Hematopoietic multipotent progenitor cell treated with erythropoietin and hydrocortisone succinate and interleukin-3 and kit ligand, for 15 days (in vitro differentiated cells): ENCODE data around the gene OTOP2.
A peak's percentile ranks its signal among the peaks of the same experiment; 100 is the strongest.
"Not testable (repeated sequence)": the region's sequence is repeated elsewhere in the genome, so short reads cannot be mapped to it uniquely, and the experiment has no call there.

Source experiments
- DNase-seq: peaks from one replicate; pipeline ENCODE4 v3.0.0-alpha.2; 2015; ENCODE audit warnings: low spot score

Gene OTOP2

DNA sequence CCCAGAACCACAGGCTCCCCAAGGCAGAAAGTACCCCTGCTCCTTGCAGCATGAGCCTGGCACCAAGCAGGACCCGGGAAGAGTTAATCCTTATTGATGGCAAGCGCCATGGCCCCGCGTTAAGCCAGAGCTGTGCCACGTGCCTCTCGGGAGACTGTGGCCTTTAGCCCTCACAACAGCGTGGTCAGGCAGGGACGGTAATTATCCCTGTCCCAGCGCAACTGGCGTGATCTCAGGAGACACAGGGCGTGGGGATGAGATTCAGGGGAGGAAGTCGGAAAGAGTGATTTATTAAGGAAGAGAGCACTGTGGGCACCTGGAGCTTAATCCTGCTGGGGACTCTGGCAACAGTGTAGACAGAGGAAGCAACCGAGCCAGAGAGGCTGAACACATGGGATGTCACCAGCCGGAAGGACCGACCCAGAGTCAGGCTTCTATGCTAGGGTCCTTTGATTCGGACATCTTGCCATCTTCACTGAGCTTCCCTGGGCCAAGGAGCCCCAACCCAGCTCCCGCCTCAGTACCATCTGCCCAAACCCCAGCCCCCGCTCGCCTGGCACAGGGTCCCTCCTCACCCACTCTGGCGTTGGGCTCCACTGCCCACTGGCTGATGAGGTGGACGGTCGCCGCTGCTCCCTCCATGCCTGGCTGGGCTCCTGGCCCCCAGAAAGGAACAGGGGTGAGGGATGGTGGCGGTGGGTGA is 28.5 kb downstream of the OTOP2 start:
- no peak for DNase-seq

DNA sequence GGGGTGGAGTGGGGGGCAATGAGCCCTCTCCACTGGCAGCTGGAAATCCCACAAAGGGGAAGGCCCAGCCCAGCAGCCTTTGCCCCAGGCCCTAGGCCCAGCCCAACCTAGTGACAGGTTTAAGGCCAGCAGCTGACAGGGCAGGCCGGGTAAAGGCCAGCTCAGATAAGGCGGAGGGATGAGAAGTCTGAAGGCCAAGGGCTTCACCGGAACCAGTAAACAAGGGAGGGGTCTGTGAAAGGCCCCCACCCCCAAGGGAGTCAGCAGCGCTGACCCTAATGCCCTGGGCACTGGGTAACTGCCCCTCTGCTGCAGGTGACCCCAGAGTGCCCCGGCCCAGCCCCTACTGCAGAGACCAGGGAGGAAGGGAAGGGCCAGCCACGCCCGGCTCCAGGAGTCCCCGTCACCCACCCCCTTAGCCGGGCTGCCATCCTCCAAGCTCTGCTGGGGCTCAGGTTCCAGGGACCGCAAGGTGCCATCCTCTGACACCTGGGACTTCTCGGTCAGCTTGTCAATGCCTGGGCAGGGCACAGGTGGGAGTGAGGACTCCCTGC is 29.1 kb downstream of the OTOP2 start:
- no peak for DNase-seq

DNA sequence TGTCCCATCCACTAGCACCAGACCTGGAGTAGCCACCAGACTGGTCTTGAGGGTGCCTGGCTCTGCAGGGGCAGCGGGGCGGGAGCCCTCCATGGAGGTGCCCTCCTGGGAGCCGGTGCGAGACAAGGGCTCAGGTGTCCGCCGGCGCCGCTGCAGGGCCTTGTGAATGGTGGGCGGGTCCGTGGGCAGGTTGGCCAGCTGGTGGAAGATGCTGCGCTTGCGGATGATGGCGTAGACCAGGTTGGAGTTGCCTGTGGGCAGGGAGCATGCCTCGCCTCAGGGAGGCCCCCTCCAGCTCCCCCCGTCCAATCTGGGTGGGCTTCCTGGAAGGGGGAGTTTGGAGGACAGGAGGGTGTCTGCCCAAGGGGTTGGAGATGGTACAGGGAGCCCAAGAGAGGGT is 30.0 kb downstream of the OTOP2 start:
- DNase-seq = no peak

DNA sequence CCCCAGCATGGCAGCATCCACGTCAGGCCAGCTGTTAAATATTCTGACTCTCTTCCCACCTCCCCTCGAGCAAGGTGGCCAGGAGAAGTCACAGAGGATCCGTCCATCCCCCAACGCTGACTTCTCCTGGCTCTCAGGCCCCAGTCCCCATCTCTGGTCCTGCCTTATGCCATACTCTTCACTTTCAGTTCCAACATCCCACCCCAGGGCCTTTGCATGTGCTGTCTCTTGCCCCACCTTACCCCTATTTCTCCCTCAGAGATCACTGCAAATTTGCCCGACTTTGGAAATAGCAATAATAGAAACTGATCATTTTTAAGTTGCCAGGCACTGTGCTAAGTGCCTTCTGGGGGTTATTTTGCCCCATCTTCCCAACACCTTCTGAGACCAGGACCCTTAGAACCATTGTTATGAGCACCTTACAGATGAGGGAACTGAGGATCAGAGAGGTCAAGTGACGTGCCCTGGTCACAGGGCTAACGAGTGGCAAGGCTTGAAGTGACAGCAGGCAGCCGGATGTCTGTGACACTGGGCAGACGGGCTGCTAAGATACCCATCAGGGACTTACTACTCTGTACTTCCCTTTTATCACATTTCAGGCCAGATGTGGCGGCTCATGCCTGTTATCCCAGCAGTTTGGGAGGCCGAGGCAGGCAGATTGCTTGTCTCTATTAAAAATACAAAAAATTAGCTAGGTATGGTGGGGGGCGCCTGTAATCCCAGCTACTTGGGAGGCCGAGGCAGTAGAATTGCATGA is 30.8 kb downstream of the OTOP2 start:
- no peak for DNase-seq

DNA sequence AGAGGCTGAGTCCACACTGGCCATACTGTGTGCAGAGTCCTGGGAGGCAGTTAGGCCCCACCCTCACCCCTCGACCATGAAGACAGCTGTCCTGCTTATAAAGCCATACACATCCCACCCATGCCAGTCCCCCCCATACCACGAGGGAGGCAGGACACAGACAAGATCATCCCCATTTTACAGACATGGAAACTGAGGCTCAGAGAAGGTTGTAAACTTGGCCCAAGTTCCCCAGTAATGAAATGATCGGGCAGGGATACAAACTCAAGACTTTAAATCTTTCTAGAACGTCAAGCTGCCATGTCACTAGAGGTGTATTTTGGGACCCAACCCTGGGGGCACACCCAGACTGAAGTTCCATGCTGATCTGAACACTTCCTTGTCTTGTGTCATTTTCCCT is 32.0 kb downstream of the OTOP2 start:
- no peak for DNase-seq

DNA sequence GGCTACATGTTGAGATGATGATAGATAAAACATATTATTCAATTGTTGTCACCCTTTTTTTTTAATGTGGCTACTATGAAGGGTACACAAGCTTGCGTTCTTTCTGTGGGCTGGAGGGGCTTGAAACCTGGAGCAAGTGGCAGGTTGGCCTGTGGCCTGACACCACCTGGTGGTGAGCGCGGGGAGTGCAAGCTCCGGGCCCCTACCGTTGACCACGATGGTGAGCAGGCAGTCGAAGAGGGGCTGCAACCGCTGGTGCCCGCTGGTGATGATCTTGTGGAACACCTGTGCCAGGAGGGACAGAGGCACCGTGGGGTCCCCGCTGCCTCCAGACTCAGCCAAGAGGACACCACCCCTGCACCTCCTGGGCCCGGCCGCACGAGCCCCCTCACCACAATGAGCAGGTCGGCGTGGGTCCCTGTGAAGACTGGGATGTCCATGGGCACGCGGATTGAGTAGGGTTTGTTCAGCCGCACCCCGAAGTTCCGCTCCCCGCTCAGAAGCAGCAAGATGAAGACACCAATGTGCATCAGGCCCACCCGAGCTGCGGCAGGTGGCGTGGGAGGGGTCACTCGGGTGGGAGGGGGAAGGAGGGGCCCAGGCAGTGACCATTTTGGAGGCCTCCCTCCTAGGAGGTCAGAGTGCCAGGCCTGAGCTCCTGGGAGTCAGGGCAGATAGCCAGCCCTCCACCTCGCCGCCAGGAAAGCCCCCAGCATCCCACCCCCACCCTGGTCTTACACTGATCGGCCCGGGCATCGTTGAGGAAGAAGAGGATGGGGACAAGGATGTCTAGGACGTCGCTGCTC is 34.1 kb downstream of the OTOP2 start:
- DNase-seq = peak; percentile 69

DNA sequence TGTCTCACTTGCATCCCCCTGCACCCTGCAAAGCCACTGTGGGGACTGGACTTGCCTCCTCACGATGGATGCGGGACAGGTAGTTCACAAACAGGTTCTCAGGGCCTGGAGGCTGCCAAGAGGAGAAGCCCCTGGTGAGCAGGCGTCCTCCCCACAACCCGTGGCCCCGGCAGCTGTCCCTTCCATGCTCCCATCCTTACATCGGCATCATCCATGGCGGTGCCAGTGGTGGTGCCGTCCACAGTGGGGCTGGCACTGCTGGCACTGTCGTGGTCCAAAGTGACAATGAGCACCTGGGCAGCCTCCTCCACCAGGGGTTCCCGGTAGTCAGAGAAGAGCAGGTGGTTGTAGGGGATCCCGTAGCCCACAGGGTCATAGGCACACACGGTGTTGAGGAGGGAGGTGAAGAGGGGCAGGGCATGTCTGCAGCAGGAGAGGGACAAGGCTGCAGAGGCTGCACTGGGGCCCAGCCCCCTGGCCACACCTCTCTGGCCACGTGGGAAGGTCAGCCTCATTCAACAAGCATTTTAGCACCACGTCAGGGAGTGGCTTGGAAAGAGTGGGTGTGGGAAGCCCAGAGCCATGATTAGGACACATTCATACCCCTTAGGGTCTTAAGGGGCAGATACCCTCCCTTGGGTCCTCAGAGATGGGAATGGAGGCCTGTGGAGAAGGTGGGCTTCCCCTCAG is 35.9 kb downstream of the OTOP2 start:
- no peak for DNase-seq

DNA sequence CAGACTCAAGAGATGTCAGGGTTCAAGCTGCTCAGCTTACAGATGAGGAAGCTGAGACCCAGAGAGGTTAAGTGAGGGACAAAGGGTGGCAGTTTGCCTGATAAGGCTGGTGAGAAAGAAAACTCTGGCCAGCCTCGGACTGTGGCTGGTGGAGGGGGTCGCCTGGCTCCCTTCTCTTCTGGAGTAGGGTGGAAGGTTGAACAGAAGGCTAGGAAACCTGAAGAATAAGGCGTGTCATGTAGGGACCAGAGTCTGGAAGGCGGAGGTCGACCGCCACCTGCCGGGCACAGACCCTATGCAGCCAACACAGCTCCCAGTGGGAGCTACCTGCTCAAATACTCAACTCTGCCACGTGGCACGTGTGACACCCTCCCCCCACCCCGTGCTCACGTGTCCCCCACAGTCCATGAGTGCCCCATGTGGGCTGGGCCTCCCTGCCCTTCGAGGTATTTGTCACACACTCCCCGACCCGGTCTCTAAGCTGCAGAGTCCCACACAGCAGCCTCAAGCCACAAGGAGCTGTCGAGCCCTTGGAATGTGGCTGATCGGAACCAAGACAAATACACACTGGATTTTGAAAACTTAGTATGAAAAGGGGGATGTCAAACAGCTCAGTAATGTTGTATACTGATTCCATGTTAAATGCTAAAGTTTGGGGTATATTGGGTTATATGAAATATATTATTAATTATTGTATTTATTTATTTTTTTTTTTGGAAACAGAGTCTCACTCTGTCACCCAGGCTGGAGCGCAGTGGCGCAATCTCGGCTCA is 36.7 kb downstream of the OTOP2 start:
- peak; percentile 51 for DNase-seq

DNA sequence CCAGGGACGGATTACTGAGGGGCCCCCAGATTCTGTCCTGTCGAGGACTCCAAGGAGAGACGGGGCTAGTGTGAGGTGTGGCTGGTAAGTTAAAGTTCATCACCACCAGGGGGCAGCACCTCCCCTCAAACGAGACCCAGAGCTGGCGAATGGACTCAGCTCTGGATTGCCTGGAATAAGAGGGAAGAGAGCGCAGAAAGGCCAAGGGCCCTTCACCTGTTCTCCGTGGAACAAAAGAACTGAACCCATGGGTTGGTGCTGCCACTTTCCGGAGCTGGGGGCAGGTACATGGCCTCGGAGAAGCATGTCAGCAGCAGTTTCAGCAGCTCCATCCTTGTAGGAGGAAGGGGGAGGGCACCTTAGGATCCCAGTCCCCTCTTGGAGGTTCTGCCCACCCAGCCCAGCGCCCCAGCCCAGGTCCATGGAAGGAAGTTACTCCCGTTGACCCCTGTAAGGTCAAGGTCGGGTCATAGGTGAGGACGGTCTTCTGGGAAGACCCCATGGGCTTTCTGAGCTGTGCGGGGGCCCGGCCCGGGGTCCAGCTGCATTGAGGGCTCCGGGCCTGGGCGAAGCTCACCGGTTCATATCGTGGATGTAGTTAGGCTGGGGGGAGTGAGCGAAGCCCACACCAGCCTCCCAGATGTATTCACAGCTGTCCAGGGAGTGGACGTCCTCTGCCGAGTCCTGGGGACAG is 37.7 kb downstream of the OTOP2 start:
- DNase-seq = peak; percentile 84

DNA sequence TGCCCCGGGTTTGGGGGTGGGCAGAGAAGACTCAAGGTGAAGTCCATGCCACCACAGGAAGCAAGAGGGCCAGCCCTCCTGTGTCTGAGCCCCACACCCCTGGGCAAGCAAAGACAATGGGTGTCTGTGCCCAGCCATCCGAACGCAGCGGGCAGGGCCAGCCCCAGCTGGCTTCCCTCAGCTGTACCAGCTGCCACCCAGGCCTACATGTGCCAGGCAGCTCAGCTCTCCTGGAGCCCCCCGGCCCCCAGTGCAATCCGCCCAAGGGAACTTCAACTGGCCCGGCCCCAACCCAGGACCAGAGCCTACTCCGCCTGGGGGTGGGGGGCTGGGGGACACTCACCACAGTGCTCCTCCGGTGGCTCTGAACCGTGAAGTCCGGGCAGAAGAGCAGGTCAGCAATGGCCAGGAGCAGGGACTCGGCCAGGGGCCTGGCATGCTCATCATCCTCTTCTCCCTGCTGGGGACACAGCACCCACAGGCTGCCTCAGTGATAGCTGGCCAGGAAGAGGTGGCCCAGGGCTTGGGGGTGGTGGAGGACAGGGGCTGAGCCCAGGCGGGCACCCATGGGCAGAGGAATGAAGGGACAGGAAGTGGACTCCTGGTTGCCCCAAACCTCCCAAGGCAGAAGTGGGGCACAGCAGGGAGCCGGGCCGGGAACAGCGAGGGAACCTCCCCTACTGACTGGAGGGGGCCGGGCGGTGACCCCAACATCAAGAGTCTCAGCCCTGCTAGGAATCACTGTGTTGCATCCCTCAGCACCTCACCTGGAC is 38.7 kb downstream of the OTOP2 start:
- no peak for DNase-seq

DNA sequence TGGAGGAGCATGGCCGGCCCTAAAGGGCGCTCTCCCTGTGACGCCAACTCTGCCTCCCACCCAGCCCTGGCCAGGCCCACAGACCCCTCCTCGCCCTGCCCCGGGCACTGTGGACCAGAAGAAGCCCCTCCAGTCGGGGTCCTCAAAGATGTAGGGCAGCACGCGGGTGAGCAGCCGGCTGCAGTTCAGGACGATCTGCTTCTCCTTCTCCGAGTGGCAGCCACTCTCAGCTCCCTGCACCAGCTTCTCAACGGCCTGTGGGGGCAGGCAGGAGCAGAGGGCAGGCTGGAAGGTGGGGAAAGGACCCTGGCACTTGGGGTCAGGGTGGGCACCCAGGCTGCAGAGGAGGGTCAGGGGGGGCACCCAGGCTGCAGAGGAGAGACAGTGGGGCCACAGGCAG is 39.6 kb downstream of the OTOP2 start:
- DNase-seq = no peak

DNA sequence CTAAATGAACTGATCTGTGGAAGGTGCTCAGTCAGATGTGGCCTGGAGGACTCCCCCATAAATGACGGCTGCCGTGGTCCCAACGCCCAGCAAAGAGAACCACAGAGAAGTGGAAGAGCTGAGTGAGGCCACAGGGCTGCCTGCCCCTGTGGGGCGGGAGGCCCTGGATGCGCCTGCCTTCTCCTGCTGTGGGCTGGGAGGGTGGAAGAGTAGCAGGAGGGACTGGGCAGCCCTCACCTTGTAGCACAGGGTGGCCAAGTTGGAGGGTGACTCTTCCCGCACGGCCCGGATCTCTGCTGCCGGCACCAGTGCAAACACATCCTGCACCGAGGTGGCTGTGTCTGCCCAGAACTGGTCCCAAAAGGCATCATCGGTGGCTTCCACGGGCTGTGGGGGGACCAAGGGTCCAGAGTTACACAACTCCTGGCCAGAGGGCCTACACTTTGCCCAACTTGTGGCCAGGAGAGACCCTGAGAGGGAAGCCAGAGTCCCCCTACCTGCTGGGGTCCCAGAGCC is 40.2 kb downstream of the OTOP2 start:
- no peak for DNase-seq

DNA sequence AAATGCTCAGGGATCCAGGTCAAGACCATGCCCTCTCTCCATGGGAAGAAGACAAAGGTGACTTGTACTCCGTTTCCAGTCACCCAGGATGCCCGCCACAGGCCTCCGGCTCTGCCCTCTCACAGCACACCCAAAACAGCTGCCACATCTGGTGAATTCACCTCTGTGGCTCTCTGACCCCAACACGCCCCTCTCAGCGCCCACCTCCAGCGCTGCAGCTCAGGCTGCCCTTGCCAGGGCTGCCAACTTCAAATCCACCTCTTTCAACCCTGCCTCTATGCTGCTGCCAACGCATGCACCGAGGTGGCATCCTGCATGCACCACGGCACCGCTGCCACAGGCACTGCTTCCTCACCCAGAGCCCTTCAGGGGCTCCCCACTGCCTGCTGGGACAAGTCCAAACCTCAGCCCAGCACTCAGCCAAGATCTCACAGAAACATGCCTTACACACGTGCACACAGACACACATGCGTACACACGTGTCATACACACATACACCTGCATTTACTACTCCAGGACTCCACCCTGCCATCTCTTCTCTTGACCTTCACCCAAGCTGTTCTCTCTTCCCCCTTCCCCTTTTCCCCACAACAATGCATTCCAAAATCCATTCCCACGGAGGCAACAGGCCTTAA is 41.0 kb downstream of the OTOP2 start:
- DNase-seq = no peak

DNA sequence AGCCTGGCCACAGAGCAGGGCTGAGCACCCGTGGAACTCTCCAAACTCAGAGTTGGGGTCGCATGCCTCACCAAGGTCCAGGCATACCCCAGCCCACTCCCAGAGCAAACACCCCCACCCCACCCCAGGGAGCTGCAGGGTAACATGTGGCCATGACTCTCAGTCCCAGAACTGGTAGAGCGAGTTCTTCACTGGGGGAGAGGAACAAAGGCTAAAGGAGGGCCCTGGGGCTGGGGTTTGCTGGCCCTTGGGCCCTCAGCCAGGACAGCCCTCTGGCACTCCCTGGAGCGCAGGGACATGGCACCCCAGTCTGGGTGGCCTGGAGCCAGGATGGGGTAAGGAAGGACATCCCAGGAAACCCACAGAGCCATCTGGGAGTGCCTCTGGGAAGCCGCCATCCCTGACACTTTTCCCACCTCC is 44.3 kb downstream of the OTOP2 start:
- DNase-seq = no peak

DNA sequence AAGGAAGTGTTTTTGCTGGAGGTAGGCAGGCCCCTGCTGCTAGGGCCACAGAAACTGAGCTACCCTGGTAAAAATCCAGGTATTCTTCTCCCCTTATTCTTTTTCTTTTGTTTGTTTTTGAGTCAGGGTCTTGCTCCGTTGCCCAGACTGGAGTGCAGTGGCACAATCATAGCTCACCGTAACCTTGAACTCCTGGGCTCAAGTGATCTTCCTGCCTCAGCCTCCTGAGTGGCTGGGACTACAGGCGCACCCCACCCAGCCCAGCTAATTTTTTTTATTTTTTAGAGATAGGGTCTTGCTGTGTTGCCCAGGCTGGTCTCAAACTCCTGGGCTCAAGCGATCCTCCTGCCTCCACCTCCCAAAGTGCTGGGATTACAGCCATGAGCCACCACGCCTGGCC is 45.4 kb downstream of the OTOP2 start:
- not testable (repeated sequence) for DNase-seq

DNA sequence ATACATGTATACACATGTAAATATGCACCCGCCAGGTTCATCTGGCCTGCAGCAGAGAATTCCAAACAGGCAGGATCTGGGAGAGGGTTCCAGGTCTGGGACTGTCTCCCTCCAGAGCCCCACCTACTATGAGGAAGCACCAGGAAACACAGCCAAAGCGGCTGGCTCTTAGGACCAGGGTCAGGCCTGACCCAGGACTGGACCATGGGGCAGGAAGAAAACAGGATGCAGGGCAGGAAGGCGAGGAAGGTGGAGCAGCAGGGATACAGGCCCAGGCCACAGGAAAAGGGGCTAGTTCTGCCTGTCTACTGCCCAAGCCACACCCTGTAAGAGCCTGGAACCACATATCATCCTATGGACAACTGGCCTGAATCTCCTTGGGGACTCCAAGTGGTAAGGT is 46.3 kb downstream of the OTOP2 start:
- no peak for DNase-seq

DNA sequence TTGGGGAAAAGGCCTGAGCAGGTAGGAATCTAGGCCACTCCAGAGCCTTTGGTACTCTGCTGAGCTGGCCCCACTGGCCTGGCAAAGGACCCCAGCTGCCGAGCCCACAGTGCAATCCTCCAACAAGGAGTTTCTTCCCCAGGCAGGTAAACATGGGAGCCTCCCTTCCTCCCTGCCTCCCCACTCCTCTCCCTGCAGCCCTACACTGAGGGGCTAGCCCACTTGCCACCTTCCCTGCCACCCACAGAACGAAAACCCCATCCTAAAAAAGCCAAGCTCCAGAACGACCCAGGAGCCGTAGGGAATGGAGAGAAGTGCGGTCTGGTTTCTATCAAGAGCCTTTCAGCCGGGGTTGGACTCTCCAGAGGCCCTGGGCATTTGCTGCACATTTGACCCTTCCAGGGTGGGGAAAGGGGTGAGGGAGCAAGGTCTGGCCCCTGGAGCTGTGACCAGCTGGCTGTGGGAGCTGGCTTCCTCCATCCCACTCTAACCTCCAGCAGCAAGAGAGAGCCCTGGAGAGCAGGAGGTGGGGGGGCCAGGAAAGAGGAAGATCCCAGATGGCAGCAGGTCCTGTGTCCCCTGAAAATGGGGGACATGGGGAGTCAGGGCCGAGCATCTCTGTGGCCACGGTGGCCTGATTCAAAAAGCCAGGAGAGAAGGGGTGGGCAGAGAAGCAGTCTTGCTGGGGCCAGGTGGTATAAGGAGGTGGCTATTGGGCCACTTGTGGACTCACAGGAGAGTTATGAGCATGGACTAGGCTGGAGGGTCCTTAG is 47.2 kb downstream of the OTOP2 start:
- no peak for DNase-seq

DNA sequence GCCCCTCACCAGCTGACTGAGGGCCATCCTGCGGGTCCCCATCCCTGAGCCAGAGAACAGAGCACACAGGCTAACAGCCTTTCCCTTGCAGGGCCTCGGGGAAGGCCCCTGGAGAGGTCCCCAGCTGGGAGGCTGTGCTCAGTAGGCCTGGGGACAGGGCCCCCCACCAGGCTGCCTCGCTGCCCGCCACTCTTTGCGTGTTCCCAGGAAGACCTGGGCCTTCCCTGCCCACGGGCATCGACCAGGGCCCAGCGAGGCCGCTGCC is 47.7 kb downstream of the OTOP2 start:
- DNase-seq = no peak
